Left renal cortex interstitium (tissue), 4 donors: Measurements from ENCODE around the gene SP3. TPM values are rescaled to one million over a fixed set of nuclear protein-coding genes. Genes with fewer than 3 reads are reported as not detected.
"Not testable (repeated sequence)": the region's sequence is repeated elsewhere in the genome, so short reads cannot be mapped to it uniquely, and the experiment has no call there.

ENCODE experiments used
- DNase-seq, 4 donors: peaks; one replicate each; pipeline ENCODE4 v3.0.0-alpha.2; 2013; ENCODE audit warnings: low read depth in 4 of 4, low spot score in 2 of 4, missing footprints in 1 of 4
- polyA plus RNA-seq, 4 donors: library from polyadenylated mRNA; unstranded; fragments of 120-200 nt; gene quantifications; one replicate each; pipeline ENCODE4 v1.2.1, GENCODE V29; 2013; ENCODE audit not compliant: insufficient read length in 4 of 4

SP3 gene
- polyA plus RNA-seq, 4 donors: 103 to 127 (median 110) TPM

DNA sequence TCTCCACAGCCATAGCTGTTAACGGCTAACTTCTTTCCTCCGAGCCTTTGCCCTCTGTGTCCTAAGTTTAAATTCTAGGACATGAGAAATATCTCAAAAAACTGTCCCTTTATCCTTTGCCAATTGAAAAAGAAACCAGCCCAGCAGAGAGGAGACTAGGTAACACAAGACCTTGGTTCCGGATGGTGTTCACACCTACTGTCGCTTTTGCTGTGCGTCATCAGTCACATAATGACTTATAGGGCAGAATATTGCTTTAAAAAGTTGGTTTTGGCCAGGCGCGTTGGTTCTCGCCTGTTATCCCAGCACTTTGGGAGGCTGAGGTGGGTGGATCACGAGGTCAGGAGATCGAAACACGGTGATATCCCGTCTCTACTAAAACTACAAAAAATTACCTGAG, 66.2 kb downstream of the SP3 start:
- no peak for DNase-seq

DNA sequence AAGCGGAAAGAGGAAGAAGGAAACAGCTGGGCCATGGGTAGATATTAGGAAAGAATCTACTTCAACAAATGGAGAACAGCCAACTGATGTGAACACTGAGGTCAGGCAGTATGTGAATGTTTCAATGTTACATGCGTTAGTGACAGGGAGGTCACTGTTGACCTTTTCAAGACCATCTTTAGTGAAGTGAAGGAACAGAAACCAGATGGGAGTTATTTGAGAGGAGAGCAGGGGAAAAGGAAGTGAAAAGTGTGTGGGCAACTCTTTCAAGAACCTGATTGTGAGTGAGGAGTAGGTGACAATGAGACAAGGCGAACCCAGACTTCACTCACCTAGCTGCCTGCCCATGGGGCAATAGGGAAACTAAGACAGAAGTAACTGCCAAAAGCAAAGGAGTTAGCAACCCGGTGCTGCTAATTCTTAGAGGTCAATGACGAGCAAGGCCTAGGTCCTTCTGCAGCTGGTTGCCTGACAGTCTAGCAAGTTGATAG, 67.0 kb downstream of the SP3 start:
- DNase-seq: no peak

DNA sequence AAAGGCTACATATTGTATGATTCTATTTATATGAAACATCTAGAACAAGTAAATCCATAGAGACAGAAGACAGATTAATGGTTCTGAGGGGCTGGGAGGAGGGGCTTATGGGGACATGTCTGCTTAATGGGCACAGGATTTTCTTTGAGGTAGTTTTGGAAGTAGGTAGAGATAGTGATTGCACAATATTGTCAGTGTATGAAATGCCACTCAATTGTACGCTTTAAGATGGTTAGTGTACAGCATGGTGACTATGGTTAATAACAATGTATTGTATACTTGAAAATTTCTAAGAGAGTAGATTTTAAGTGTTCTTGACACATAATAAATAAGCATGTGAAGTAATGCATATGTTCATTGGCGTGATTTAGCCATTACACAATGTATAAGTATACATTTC, 68.4 kb downstream of the SP3 start:
- no peak for DNase-seq

DNA sequence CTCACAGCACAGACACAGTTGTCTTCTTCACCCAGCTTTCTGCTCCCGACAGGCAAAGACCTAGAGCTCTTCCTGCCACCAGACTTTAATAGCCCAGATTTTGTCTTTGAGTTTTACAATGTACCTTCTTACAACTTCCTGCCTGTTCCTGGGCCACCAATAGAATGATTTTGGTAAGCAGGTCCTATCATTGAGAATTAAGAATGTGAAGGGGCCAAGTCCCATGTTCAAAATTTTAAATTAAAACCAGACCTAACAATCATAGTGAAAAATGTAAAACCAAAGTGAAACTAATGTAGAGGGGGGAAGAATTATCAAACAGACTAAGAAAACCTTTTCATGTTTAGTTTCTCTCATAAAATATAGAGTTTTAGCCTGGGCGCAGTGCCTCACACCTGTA, 72.8 kb downstream of the SP3 start:
- DNase-seq: no peak

DNA sequence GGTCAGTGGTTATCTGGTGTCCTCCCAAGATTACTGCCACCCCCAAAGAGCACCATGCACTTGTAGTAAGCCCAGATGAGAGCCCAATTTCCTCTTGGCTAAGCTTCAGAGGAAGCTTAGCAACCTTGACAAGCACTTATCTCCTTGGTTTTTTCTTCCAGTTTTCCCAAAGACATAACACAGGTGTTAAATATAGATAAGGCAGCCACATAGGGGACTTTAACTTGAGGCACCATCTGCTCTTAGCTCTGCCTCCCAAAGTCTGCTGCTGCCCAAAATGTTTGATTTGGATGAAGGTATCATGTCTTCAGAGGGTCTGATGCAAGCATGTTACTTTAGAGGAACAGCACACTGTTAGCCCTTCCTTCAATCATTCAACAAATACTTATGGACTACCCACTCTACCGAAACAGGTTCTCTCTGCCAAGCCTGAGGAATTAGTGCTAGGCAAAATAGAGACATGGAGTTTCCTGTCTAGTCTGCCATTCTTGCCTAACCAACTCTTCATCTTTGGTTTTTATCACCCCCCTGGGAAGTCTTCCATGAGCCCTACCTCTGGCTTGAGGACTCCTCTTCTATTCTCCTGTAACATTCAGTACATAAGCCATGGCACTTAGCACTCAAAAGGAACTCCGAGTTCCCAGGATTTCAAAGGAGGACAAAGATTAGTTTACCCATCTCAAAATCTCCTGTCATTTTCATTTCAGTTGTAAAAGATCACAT, 73.7 kb downstream of the SP3 start:
- DNase-seq: no peak

DNA sequence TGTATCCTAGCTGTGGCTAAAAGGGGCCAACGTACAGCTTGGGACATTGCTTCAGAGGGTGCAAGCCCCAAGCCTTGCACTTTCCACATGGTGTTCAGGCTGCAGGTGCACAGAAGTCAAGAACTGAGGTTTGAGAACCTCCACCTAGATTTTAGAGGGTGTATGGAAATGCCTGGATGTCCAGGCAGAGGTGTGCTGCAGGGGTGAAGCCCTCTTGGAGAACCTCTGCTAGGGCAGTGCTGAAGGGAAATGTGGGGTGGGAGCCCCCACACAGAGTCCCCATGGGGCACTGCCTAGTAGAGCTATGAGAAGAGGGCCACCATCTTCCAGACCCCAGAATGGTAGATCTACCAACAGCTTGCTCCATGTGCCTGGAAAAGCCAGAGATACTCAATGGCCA, 75.7 kb downstream of the SP3 start:
- DNase-seq: not testable (repeated sequence)

DNA sequence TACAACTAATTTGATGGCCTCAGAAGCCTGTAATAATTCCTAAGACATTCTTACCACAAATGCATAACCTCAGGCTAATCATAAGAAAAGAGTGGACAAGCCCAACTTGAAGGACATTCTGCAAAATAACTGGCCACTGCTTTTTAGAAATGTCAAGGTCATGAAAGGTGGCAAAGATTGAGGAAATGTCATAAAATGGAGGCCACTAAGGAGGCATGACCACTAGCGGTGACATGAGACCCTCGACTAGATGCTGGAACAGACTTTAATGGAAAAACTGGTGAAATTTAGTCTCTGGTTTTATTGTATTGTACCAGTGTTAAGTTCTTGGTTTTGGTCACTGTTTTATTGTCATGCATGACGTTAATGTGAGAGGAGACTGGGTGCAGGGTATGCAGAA, 78.6 kb downstream of the SP3 start:
- DNase-seq: no peak

DNA sequence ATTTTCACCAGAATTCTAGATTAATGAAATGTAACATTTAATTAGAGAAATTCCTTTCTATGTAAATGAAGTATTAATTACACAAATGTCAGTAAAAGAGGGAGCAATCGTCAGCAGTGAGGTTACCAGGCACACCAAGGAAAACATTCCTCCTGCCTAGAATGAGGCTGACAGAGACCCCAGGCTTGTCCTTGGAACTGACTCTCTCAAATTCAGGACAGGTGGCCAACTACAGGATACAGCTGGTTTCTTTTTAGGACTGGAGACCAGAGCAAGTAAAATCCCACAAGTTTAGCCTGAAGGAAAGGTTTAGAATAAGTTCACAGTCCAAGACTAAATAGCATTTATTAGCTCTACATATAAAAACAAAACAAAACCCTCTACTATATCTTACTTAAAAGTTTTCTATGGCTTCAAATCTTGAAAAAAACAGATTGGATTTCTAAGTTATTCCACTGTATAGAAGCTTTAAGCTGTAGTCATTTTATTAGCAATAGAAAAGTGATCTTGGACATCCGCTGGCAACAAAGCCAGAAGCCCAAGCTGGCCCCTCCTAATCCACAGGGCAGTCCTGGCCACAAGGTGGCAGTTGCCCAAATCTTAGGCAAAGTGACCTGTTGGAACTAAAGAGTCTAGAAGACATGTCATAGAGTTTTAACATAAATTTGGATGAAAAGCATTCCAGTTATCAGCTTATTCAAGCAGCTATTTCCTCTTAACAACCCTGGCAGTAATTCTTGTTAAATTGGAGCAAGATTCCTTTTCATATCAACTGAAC, 81.0 kb downstream of the SP3 start:
- DNase-seq: no peak

DNA sequence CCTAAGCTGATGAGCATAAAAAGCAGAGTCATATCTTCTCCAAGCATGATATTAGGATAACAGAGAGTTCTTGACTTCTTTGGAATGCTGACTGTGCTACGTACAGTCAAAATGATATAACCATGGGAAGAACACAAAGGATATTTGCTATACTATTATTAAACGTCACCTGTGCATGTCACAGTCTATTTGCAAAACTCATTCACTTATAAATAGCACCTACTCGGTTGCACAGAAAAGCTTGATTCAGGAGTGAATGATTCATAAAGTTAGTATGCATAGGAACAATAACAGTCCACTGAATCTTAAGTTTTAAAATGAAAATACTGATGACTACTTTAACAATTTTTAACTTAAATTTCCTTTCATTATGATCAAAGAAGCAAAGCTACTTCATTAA, 83.3 kb downstream of the SP3 start:
- DNase-seq: no peak

DNA sequence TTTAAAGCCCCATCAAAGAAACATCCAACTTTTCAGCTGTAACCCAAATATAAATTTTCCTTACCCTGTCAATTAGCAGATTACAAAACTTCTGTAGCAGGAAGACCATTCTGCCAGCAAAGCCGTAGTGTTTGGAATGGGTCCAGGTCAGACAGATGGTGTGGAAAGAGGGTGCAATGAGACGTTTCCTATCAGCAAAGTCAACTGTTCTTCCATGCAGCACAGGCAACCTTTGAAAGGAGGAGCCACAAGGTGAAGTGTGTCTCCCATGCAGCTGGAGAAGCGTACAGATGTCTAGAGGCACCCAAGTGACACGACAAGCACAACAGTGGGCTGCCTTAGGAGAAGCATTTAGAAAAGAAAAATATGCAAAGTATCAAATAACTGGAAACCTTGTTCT, 83.7 kb downstream of the SP3 start:
- no peak for DNase-seq

DNA sequence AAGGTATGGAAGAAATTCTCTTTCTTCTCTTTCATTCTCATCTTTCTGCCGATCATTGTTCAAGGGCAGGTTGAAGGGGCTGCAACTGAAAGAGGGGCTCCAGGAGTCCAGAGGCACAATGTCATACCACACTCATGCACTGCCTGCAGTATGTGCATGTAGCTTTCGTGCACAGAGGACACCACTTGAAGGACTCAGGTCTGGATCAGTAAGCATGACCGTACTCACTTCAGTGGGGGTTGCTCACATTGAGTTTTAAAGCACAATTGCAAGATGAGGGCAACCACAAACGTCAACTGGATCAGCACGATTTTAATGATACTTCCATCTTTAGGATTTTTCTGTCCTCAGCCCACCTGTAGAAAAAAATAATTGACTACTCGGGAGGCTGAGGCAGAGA, 84.6 kb downstream of the SP3 start:
- no peak for DNase-seq

DNA sequence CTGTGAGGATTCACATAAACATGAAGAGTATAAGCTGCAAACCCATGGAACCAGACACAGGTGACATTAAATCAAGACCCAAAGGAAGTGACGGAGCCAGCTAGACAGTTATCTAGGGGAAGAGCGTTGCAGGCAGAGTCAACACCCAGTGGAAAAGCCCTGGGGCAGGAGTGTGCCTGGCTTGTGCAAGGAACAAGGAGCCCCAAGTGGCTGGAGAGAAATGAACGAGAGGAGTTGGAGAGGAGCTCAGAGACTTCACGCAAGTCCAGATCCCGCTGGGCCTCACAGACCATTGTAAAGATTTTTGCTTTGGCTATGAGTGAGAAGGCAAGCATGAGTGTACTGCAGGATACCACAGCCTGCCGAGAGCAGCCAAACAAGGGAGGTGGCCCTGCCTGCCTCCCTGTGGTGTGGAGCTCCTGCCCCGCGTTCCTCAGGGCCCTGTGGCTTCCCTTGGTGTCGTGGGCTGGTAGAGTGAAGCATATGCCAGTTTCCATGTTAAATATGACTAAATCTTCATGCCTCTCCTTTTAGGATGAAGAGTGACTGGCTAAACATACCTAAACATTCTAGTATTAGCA, 88.2 kb downstream of the SP3 start:
- no peak for DNase-seq

DNA sequence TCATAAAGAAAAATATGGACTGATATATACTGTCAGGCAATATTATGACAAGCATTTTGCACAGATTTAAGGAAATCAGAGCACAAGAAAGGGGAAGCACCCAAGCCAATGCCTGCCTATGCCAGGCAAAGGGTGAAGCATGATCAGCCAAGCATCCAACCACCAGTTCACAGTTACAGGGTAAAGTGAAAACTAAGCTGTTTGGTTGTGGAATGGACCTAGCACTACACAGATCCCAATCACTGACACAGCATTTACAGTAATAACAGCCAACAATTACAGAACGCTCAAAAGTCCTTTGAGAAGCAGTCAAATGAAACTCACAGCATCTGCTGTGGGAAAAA, 90.3 kb downstream of the SP3 start:
- DNase-seq: no peak

DNA sequence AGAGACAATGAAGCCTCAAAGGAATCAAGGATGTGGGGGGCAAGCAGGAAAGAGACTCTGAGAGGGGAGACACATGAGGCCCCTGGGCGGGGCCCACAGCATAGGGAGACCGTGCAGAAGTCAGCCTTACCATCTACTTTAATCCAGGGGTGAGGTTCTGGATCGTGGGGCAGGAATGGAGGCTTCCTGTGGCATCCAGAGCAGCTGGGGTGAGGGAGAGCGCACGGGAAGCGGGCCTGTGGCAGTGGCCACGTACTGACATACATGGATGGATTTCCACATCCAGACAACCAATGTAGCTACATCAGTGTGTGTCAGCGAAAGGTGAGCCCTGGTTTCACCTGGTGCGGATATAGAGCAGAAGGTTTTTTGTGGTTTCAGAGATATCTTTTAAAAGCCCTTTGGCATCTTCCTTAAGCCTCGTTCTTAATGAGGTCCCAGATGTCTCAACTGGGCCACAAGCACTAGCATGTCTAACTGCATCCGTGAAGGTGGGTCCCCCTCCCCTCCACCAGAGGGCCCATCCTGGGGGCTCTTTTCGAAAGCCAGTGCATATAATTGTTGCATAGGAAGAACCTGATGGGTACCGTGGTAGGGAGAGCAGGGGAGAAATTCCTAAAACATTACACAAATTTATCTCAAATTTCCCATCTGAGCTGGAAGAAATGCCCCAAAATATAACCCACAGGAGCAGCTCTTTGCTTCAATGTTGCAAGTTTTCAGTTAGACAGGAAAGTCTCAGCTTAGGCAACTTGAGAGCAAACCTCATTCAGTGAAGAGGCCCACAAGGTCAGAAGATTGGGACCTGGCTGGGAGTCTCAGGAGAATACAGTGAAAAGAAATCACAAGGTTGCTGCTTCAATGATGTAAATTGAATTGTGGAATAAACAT, 90.9 kb downstream of the SP3 start:
- DNase-seq: no peak

DNA sequence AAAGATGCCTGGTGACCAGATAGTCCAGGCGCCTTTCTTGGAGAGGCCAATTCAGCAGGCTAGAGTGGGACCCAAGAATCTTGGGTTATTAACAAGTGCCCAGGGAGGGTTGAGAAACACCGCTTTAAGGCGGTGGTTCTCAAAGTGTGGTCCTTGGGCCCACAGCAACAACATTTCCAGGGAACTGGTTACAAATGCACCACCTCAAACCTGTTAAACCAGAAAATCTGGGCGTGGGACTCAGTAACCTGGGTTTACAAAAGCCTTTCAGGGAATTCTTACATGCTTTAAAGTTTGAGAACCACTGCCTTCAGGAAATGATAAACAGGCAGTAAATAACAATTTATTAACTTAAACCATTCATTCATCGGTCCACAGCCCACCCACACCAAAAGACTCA, 92.5 kb downstream of the SP3 start:
- DNase-seq: no peak

DNA sequence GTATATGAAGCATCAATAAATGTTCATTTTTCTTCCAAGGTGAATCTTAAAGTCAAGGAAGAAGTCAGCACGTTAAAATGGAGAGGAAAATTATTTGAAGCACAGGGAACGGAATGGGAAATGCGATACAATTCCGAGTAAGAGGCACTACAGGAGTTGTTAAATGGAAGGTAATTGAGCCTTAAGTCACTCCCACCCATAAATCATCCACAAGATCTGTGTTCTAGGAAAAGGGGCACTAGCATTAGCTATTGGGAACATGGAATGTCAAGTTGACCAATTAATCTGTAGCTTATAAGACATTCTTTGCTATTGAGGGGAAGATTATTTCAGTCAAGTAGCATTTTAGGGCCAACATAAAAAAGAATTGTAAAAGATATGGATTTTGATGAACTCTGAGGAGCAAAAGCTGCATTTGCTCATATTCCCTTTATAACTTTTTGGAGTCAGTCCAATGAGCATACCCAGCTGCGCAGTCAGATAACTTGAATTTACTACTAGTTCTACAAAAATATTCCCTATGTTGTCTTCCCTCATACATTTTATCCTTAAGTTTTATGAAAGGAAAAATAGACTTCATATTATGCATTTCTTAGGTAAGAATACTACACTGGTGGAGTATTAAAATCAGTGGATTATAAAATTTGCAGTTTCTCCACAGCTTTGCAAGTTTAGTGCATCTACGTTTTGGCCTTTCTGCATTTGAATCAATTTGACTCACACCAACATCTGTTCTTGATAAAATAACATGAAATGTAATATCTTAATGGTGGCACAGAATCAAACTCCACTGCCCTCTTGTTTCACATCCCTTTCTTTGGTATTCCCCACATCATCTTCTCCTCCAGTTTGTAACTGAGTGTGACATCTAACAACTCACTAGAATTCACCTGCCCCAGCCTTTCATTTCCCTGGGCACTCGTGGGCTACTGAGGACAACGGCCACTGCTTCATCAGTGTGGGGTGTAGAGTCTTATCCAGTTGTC, 95.6 kb downstream of the SP3 start:
- DNase-seq: no peak

DNA sequence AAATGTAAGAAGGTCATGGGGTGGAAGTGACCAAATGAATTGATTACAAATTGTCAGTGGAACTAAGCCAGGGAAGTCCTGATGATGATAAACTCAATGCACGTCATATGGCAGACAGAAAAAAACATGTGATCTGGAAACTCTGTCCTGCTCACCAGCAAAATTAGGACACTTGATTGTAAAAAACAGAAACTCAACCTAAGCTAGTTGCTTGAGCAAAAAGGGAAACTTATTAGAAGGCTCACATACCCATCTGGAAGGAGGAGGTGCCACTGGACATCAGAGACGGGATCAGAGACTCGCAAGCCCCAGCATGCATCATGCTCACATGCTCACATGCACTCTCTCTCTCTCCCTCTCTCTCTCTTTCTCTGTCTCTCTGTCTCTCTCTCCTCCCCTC, 96.8 kb downstream of the SP3 start:
- DNase-seq: no peak

DNA sequence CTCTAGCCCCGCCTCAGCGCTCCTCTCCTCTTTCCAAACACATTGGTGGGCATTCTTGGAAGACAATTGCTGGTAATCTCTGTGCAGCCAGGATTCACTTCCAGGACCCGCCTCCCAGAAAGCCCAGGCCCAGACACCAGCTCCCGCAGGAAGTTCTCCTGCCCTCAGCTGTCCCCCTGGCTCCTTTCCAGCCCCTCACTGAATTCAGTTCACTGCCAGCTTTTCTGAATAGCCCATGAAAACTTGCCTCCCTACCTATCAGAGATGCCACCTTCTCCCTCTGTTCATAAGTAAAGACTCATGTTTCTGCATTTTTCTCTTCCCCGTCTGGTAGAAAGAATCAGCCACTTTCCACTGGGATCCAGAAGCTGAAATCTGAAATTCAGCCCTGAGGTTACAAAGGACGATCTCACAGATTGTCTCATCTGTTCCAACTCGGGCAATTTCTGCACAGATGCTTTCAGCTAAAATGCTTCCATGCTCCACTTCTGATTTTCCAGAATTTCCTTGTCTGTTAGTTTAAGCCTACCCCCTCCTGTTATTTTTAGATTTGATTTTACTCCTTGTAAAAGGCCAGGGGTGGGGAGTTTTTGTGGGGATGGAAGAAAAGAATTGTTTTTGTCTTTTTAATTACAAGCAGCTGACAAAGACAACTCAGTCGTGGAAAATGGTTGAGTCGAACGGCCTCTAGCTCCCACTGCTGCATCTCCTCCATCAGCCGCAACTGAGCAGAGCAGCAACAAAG, 98.1 kb downstream of the SP3 start:
- DNase-seq: no peak
